ENCODE measurements around the gene P4HTM. TPM values are rescaled to one million over a fixed set of nuclear protein-coding genes. Genes with fewer than 3 reads are reported as not detected.

The P4HTM gene
- total and polyA plus RNA-seq, 7 experiments from 2014 or later = 19.7 to 74.7 (median 52.2) TPM

- Histone ChIP-seq H3K36me3 (ENCODE audit: control insufficient read depth in 2 of 3, insufficient read depth in 3 of 3, low read length in 3 of 3) (peaks cover 0 to 19% (median 3%) of the 10 kb centered on the region in 3 experiments), H3K27ac (ENCODE audit: low read depth, low read length) (no peak overlapping the region), H3K9me3 (ENCODE audit: control insufficient read depth in 2 of 3, low read length in 3 of 3) (no peaks in the 10 kb centered on the region), H3K4me3 (ENCODE audit: low read length) (no peak overlapping the region), H3K4me1 (ENCODE audit: control insufficient read depth in 2 of 2, insufficient read depth in 2 of 2, low read length in 2 of 2) (no peaks in the 10 kb centered on the region), H3K27me3 (ENCODE audit: control insufficient read depth in 2 of 2, insufficient read depth in 2 of 2, low read length in 2 of 2) (no peaks in the 10 kb centered on the region)
- H3K4me3 Mint-ChIP-seq = no peak overlapping the region
- no peaks in the 10 kb centered on the region for H3K36me3 Mint-ChIP-seq
- H3K9me3 Mint-ChIP-seq = no peaks in the 10 kb centered on the region
- ChIA-PET POLR2A (interaction anchor here (1.2 to 11.2 kb wide), 3 partner anchors 9 to 22 kb away, joined by 3 to 179 read pairs (median 5); partner anchors contain the start of genes DALRD3, NDUFAF3 and WDR6), CTCF (interaction anchor here (1.1 to 1.5 kb wide), 2 partner anchors 10 kb away, joined by 3 to 7 read pairs; partner anchors contain the start of gene WDR6)
- H3K27ac Mint-ChIP-seq = peak overlapping the region in 1 of 9 donors; percentile 38
- no peak for ATAC-seq
- no peaks in the 10 kb centered on the region for H3K27me3 Mint-ChIP-seq
- intact Hi-C loops (cut with micrococcal nuclease) = no loop called here
- H3K4me1 Mint-ChIP-seq = peaks cover 6 to 21% (median 14%) of the 10 kb centered on the region in 7 donors
- no peak for DNase-seq
Observed at GRCh38 chr3:48997102-48997635, 7.1 kb downstream of the P4HTM start.

- Mint-ChIP-seq H3K27me3 (no peaks in the 10 kb centered on the region), H3K4me1 (peaks cover 8 to 21% (median 13%) of the 10 kb centered on the region in 7 donors), H3K4me3 (no peak overlapping the region), H3K9me3 (no peaks in the 10 kb centered on the region), H3K36me3 (no peaks in the 10 kb centered on the region), H3K27ac (peak overlapping the region in 1 of 9 donors; percentile 45)
- Histone ChIP-seq H3K9me3 (ENCODE audit: control insufficient read depth in 2 of 3, low read length in 3 of 3) (no peaks in the 10 kb centered on the region), H3K4me1 (ENCODE audit: control insufficient read depth in 2 of 2, insufficient read depth in 2 of 2, low read length in 2 of 2) (no peaks in the 10 kb centered on the region), H3K27me3 (ENCODE audit: control insufficient read depth in 2 of 2, insufficient read depth in 2 of 2, low read length in 2 of 2) (no peaks in the 10 kb centered on the region), H3K36me3 (ENCODE audit: control insufficient read depth in 2 of 3, insufficient read depth in 3 of 3, low read length in 3 of 3) (peaks cover 0 to 19% (median 3%) of the 10 kb centered on the region in 3 experiments), H3K4me3 (ENCODE audit: low read length) (no peak overlapping the region), H3K27ac (ENCODE audit: low read depth, low read length) (no peak overlapping the region)
- DNase-seq (no peak), ATAC-seq (no peak)
- ChIA-PET POLR2A (interaction anchor here (1.2 to 11.2 kb wide), 2 partner anchors 9 to 21 kb away, joined by 3 to 179 read pairs; partner anchors contain the start of genes DALRD3, NDUFAF3 and WDR6), CTCF (interaction anchor here (1.0 kb wide), 1 partner anchor 19 kb away, joined by 3 read pairs; no protein-coding TSS in a partner anchor)
- intact Hi-C loops (cut with micrococcal nuclease) = no loop called here
Observed at GRCh38 chr3:48997714-48998637, 7.9 kb downstream of the P4HTM start.

DNA sequence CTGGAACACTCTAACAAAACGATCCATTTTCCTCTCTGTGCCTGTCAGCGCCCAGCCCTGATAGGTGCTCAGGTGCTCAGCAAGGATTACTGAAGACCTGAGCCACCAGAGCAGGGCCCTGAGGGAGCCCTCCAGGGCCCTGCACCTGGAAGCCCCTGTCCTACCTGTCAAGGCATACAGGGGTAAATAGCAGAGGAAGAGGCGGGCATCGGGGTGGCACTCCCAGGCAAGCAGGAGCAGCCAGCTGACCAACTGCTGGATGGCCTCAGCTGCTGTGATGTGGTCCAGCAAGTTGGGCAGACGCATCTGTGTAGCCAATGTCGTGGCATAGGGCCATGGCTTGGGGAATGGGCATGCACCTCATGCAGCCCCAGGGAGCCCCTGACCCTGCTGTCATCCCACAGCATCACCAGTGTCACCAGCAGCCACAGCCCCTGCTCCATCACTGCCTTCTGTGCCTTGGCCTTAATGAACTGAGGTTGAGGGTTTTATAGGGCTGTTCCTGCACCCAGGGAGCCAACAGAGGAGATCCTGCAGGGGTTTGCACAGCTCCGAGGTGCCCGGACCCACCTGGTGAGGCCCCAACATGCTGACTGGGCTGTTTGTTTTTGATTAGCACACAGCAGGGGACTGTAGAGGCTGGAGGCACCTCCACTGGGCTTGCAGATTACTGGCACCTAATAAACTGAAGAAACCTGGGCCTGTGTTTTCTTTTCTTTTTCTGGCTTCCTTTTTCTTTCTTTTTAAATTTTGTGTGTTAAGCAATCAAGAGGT lies 9.2 kb downstream of the P4HTM start:
- peak overlapping the region in 5 of 9 donors; percentile 10 to 81 (median 30) for H3K27ac Mint-ChIP-seq
- no peak overlapping the region for H3K4me3 Mint-ChIP-seq
- no peaks in the 10 kb centered on the region for H3K9me3 Mint-ChIP-seq
- H3K4me1 Mint-ChIP-seq = peaks cover 3 to 10% (median 7%) of the 10 kb centered on the region in 7 donors
- DNase-seq (no peak), ATAC-seq (no peak)
- H3K27ac ChIP-seq (ENCODE audit: low read depth, low read length) = no peak overlapping the region
- CTCF ChIA-PET = no interaction called here
- peaks cover 0 to 19% (median 3%) of the 10 kb centered on the region in 3 experiments for H3K36me3 ChIP-seq (ENCODE audit: control insufficient read depth in 2 of 3, insufficient read depth in 3 of 3, low read length in 3 of 3)
- H3K9me3 ChIP-seq (ENCODE audit: control insufficient read depth in 2 of 3, low read length in 3 of 3) = no peaks in the 10 kb centered on the region
- no peak overlapping the region for H3K4me3 ChIP-seq (ENCODE audit: low read length)
- no peaks in the 10 kb centered on the region for H3K27me3 Mint-ChIP-seq
- POLR2A ChIA-PET = interaction anchor here (1.6 kb wide), 1 partner anchor 8 kb away, joined by 6 read pairs; no protein-coding TSS in a partner anchor
- no peaks in the 10 kb centered on the region for H3K27me3 ChIP-seq (ENCODE audit: control insufficient read depth in 2 of 2, insufficient read depth in 2 of 2, low read length in 2 of 2)
- H3K36me3 Mint-ChIP-seq = no peaks in the 10 kb centered on the region
- H3K4me1 ChIP-seq (ENCODE audit: control insufficient read depth in 2 of 2, insufficient read depth in 2 of 2, low read length in 2 of 2) = no peaks in the 10 kb centered on the region
- intact Hi-C loops (cut with micrococcal nuclease) = no loop called here

DNA sequence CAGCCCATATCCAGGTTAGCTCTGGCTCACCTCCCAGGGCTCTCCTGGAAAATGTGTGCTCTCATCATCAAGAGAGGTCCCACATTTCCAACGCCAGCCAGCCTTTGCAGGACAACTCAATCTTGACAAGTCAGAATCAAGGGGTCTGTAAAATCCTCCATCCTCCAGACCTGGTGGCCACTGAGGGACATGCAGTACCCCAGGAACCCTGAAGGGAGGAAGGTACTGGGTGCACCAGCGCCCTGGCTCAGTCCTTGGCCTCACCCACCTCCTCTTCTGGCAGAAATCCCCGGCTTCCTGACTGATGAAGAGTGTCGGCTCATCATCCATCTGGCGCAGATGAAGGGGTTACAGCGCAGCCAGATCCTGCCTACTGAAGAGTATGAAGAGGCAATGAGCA lies 11.1 kb downstream of the P4HTM start:
- ChIA-PET POLR2A (interaction anchor here (0.6 to 1.7 kb wide), 4 partner anchors 10 to 285 kb away, joined by 3 to 6 read pairs (median 4); partner anchors contain the start of gene IP6K2), CTCF (no interaction called here)
- H3K4me1 Mint-ChIP-seq = peaks cover 0 to 5% (median under 1%) of the 10 kb centered on the region in 7 donors
- H3K36me3 Mint-ChIP-seq = no peaks in the 10 kb centered on the region
- H3K27me3 Mint-ChIP-seq = no peaks in the 10 kb centered on the region
- intact Hi-C loops (cut with micrococcal nuclease) = loop anchor here in 1 of 2 donors (10.0 kb wide), 1 partner anchor 556 kb away; the partner anchor contains the start of genes ATRIP, CCDC51 and TMA7
- peaks cover 1 to 2% of the 10 kb centered on the region in 2 donors for H3K4me1 ChIP-seq (ENCODE audit: control insufficient read depth in 2 of 2, insufficient read depth in 2 of 2, low read length in 2 of 2)
- DNase-seq (no peak), ATAC-seq (no peak)
- no peak overlapping the region for H3K27ac ChIP-seq (ENCODE audit: low read depth, low read length)
- H3K4me3 ChIP-seq (ENCODE audit: low read length) = no peak overlapping the region
- no peak overlapping the region for H3K4me3 Mint-ChIP-seq
- peaks cover 0 to 17% (median 3%) of the 10 kb centered on the region in 3 experiments for H3K36me3 ChIP-seq (ENCODE audit: control insufficient read depth in 2 of 3, insufficient read depth in 3 of 3, low read length in 3 of 3)
- H3K9me3 Mint-ChIP-seq = no peaks in the 10 kb centered on the region
- H3K9me3 ChIP-seq (ENCODE audit: control insufficient read depth in 2 of 3, low read length in 3 of 3) = no peaks in the 10 kb centered on the region
- H3K27ac Mint-ChIP-seq = peak overlapping the region in 3 of 9 donors; percentile 12 to 70 (median 47)
- no peaks in the 10 kb centered on the region for H3K27me3 ChIP-seq (ENCODE audit: control insufficient read depth in 2 of 2, insufficient read depth in 2 of 2, low read length in 2 of 2)

- DNase-seq = no peak
- POLR2A ChIA-PET = interaction anchor here (0.6 to 10.4 kb wide), 7 partner anchors 9 to 89 kb away, joined by 3 to 247 read pairs (median 13); partner anchors contain the start of genes DALRD3, IMPDH2, NDUFAF3 and P4HTM
- Mint-ChIP-seq H3K4me1 (peaks cover 18 to 29% (median 24%) of the 10 kb centered on the region in 7 donors), H3K9me3 (peaks cover 0 to 3% (median 0%) of the 10 kb centered on the region in 11 donors), H3K4me3 (peak overlapping the region in 2 of 10 donors; percentile 14 to 45), H3K27ac (peak overlapping the region in 3 of 9 donors; percentile 12 to 48 (median 18)), H3K27me3 (no peaks in the 10 kb centered on the region), H3K36me3 (peaks cover 0 to 5% (median 0%) of the 10 kb centered on the region in 5 donors)
- no peaks in the 10 kb centered on the region for H3K27me3 ChIP-seq (ENCODE audit: control insufficient read depth in 2 of 2, insufficient read depth in 2 of 2, low read length in 2 of 2)
- H3K4me1 ChIP-seq (ENCODE audit: control insufficient read depth in 2 of 2, insufficient read depth in 2 of 2, low read length in 2 of 2) = peaks cover 8 to 16% of the 10 kb centered on the region in 2 donors
- no peak overlapping the region for H3K27ac ChIP-seq (ENCODE audit: low read depth, low read length)
- no peaks in the 10 kb centered on the region for H3K9me3 ChIP-seq (ENCODE audit: control insufficient read depth in 2 of 3, low read length in 3 of 3)
- CTCF ChIA-PET = interaction anchor here (1.1 to 2.3 kb wide), 2 partner anchors 17 kb away, joined by 3 to 11 read pairs; partner anchors contain the start of gene NDUFAF3
- intact Hi-C loops (cut with micrococcal nuclease) = loop anchor here (5.0 to 10.0 kb wide), 4 partner anchors 87 to 560 kb away; partner anchors contain the start of genes PFKFB4 (in 2 of the 2), ARIH2 (in 1 of the 2), ATRIP (in 1 of the 2) and CCDC51 (in 1 of the 2)
- no peak overlapping the region for H3K4me3 ChIP-seq (ENCODE audit: low read length)
- no peak for ATAC-seq
- H3K36me3 ChIP-seq (ENCODE audit: control insufficient read depth in 2 of 3, insufficient read depth in 3 of 3, low read length in 3 of 3) = peaks cover 0 to 4% (median 0%) of the 10 kb centered on the region in 3 experiments
Observed at GRCh38 chr3:49004352-49005302, 14.6 kb downstream of the P4HTM start.
